Smooth muscle cell (in vitro differentiated cells): ENCODE results near the gene ZNF445. TPM values are rescaled to one million over a fixed set of nuclear protein-coding genes. Genes with fewer than 3 reads are reported as not detected.

Experiments used
- DNase-seq: peaks from one replicate; lab custom pipeline; 2025; ENCODE audit not compliant: unreplicated experiment; lab: John Stamatoyannopoulos, UW
- H2AFZ ChIP-seq: fragments of 200-600 bp; sonication (generic); 2 replicates; pipeline ENCODE4 v1.6.0; 2016; ENCODE audit warnings: antibody characterized with exemption, low read depth, mild to moderate bottlenecking
- H3F3A ChIP-seq: fragments of 200-600 bp; sonication (generic); 2 replicates; pipeline ENCODE4 v1.6.0; 2017; ENCODE audit warnings: antibody characterized with exemption, low read depth
- H3K27ac ChIP-seq: fragments of 200-600 bp; sonication (generic); 2 replicates; pipeline ENCODE4 v1.5.1; 2016; ENCODE audit warnings: low read depth, mild to moderate bottlenecking
- H3K27me3 ChIP-seq: fragments of 200-600 bp; sonication (generic); 2 replicates; pipeline ENCODE4 v1.6.1; 2016; ENCODE audit warnings: low read depth, mild to moderate bottlenecking
- H3K36me3 ChIP-seq: fragments of 200-600 bp; sonication (generic); 2 replicates; pipeline ENCODE4 v1.5.1; 2016; ENCODE audit warnings: low read depth
- H3K4me1 ChIP-seq: fragments of 200-600 bp; sonication (generic); 2 replicates; pipeline ENCODE4 v1.5.1; 2016; ENCODE audit warnings: low read depth
- H3K4me2 ChIP-seq: fragments of 200-600 bp; sonication (generic); 2 replicates; pipeline ENCODE4 v1.6.0; 2016; ENCODE audit warnings: mild to moderate bottlenecking
- H3K4me3 ChIP-seq: fragments of 200-600 bp; sonication (generic); 2 replicates; pipeline ENCODE4 v1.5.1; 2016; ENCODE audit warnings: mild to moderate bottlenecking
- H3K79me2 ChIP-seq: fragments of 200-600 bp; sonication (generic); 2 replicates; pipeline ENCODE4 v1.6.0; 2016; ENCODE audit warnings: low read depth, mild to moderate bottlenecking
- H3K9ac ChIP-seq: fragments of 200-600 bp; sonication (generic); 2 replicates; pipeline ENCODE4 v1.6.0; 2016; ENCODE audit warnings: low read depth
- H3K9me3 ChIP-seq: fragments of 200-600 bp; sonication (generic); replicated peaks from 2 replicates; pipeline ENCODE4 v1.5.1; 2016; ENCODE audit warnings: low read depth
- H4K20me1 ChIP-seq: fragments of 200-600 bp; sonication (generic); 2 replicates; pipeline ENCODE4 v1.6.0; 2016; ENCODE audit warnings: low read depth
- WGBS: methylation state at CpG from one replicate; pipeline ENCODE4 v1.1.7; 2016; ENCODE audit warnings: low lambda C conversion rate; 5-methylcytosine and 5-hydroxymethylcytosine counted together
- polyA plus RNA-seq: library from polyadenylated mRNA; unstranded; fragments of >200 nt; fragmentation: Nextera tagmentation; extraction: Ambion mirVana; gene quantifications from 2 replicates; pipeline ENCODE4 v1.2.1, GENCODE V29; 2016
- total RNA-seq: library from RNA; depleted of rRNA; stranded (reverse); fragments of >200 nt; gene quantifications from 2 replicates; pipeline ENCODE4 v1.2.3, GENCODE V29; 2014
- TF ChIP-seq, protein P1 (sequence below): fragments of 200-600 bp; sonication (generic); IDR thresholded peaks from 2 replicates; pipeline ENCODE4 v1.5.1; 2017; ENCODE audit warnings: borderline replicate concordance, mild to moderate bottlenecking, antibody characterized with exemption; ENCODE audit not compliant: insufficient read depth, poor library complexity, severe bottlenecking

The ZNF445 gene
- total and polyA plus RNA-seq, 2 experiments from 2014 or later = 4.7 to 8.5 TPM

DNA sequence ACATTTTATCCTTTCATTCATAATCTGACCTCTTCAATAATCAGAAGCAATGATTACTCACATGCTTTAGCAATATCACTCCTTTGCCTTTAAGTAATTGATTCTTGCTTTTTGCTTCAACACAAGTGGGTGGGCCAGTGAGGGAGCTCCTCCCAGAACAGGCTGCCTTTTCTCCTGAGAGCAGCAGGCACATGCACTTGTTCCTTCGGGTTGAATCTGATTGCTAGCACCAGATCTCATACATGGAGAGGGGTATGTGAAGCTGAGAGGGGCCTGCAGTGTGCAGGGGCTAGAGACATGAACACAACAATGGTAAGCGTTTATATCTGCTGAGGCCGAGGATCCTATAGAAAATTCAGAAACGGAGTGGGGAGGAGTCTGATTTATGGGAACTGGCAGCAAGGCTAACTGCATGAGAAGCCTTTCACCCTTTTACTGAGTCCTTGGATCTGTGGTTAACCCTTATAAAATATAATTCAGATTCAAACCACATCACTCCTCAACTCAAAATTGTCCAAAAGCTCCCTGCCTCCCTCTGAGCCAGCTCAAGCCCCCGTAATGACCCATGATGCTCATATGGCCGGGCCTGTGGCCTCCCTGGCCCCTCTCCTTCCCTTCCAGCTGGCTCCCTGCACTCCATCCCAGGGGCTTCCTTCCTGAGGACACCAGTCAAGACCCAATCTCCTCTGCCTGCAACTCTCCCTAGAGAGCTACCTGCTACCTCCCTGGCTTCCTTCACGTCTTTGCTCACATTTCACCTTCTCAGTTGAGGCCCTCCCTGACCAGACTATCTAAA is 32.4 kb downstream of the ZNF445 start:
- TF ChIP-seq, protein P1, sequence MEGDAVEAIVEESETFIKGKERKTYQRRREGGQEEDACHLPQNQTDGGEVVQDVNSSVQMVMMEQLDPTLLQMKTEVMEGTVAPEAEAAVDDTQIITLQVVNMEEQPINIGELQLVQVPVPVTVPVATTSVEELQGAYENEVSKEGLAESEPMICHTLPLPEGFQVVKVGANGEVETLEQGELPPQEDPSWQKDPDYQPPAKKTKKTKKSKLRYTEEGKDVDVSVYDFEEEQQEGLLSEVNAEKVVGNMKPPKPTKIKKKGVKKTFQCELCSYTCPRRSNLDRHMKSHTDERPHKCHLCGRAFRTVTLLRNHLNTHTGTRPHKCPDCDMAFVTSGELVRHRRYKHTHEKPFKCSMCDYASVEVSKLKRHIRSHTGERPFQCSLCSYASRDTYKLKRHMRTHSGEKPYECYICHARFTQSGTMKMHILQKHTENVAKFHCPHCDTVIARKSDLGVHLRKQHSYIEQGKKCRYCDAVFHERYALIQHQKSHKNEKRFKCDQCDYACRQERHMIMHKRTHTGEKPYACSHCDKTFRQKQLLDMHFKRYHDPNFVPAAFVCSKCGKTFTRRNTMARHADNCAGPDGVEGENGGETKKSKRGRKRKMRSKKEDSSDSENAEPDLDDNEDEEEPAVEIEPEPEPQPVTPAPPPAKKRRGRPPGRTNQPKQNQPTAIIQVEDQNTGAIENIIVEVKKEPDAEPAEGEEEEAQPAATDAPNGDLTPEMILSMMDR = no peak
- H3F3A ChIP-seq = peaks cover 20% of the 10 kb centered on the region
- H3K4me2 ChIP-seq = no peak overlapping the region
- H3K27ac ChIP-seq = no peak overlapping the region
- WGBS = 97% methylated on average over 7 of the region's 7 CpGs
- H3K4me1 ChIP-seq = no peaks in the 10 kb centered on the region
- H3K4me3 ChIP-seq = no peak overlapping the region
- no peaks in the 10 kb centered on the region for H4K20me1 ChIP-seq
- H3K79me2 ChIP-seq = no peaks in the 10 kb centered on the region
- peaks cover 24% of the 10 kb centered on the region for H3K9me3 ChIP-seq
- peaks cover 34% of the 10 kb centered on the region for H3K36me3 ChIP-seq
- H2AFZ ChIP-seq = no peak overlapping the region
- no peak for DNase-seq
- H3K9ac ChIP-seq = no peak overlapping the region
- no peaks in the 10 kb centered on the region for H3K27me3 ChIP-seq

DNA sequence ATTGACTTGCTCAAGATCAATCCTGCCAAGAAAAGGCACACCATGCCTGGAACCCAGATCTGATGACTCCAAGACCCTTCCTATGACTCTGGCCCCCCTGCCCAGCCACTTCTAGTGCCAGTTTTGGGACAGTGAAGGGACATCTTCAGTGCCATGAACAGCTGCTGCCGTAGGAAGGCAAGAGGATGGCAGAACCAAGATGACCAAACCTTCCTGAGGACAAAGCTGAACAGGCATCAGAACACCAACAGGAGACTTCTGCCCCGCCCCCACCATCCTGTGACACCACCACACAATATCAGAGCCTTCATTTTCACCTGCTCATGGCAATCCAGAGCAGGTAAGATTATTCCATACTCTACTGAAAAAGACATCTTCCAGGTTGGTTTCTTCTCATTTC is 33.0 kb downstream of the ZNF445 start:
- H3K4me2 ChIP-seq = no peak overlapping the region
- no peaks in the 10 kb centered on the region for H3K27me3 ChIP-seq
- H3K79me2 ChIP-seq = no peaks in the 10 kb centered on the region
- peaks cover 24% of the 10 kb centered on the region for H3K9me3 ChIP-seq
- H3K36me3 ChIP-seq = peaks cover 27% of the 10 kb centered on the region
- no peak overlapping the region for H3K4me3 ChIP-seq
- H2AFZ ChIP-seq = no peak overlapping the region
- H3K27ac ChIP-seq = no peak overlapping the region
- no peak overlapping the region for H3K9ac ChIP-seq
- H3K4me1 ChIP-seq = no peaks in the 10 kb centered on the region
- no peak for DNase-seq
- WGBS = 98% methylated on average over 2 of the region's 2 CpGs
- H4K20me1 ChIP-seq = no peaks in the 10 kb centered on the region
- H3F3A ChIP-seq = peaks cover 22% of the 10 kb centered on the region
- TF ChIP-seq, protein P1 = no peak

DNA sequence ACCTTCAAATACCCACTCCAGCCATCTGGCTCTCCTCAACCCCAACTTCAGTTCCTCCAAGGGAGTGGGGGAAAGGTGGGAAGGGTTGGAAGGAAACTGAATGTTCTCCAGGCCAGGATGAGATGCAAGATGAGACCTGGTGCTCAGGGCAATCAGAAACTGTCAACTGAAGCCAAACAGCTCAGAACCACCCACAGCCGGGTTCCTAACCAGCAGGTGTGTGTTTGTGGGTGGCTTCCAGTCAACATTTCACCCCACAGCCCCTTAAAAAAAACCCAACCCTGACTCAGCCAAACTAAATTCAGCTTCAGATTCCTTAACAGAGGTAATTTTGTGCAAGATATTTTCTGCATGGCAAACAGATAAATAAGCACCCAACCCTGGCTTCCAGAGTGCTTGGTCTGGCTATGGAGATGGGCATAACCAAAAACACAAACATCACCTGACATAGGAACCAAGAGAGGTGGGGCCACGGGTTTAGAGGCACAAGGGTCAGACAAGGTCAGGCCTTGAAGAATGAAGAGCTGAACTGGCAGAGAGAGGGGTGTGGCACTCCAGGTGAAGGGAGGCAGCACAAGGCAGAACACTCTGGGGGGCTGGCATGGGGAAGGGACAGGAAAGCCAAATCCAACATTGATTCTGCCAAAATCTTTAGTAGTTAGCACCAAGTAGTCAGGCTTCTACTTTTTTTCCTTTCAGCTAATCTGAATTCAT is 34.7 kb downstream of the ZNF445 start:
- no peaks in the 10 kb centered on the region for H3K4me1 ChIP-seq
- no peak overlapping the region for H2AFZ ChIP-seq
- no peak for DNase-seq
- TF ChIP-seq, protein P1 = no peak
- H3K9me3 ChIP-seq = peaks cover 11% of the 10 kb centered on the region
- H3K27ac ChIP-seq = no peak overlapping the region
- H4K20me1 ChIP-seq = no peaks in the 10 kb centered on the region
- no peak overlapping the region for H3K9ac ChIP-seq
- H3K36me3 ChIP-seq = peaks cover 12% of the 10 kb centered on the region
- peaks cover 25% of the 10 kb centered on the region for H3F3A ChIP-seq
- no peaks in the 10 kb centered on the region for H3K79me2 ChIP-seq
- H3K4me3 ChIP-seq = no peak overlapping the region
- 98% methylated on average over 2 of the region's 2 CpGs for WGBS
- H3K27me3 ChIP-seq = no peaks in the 10 kb centered on the region
- no peak overlapping the region for H3K4me2 ChIP-seq
